ENCODE measurements around the gene CHRNA4. TPM values are rescaled to one million over a fixed set of nuclear protein-coding genes. Genes with fewer than 3 reads are reported as not detected.

Gene CHRNA4
- polyA plus RNA-seq, 1 experiment, result not detected

GRCh38 chr20:63367446-63368055 lies 6.4 kb upstream of the CHRNA4 start:
- no peak for DNase-seq (ENCODE audit: low read depth, low spot score)
- no peak for TF ChIP-seq CTCF (IDR thresholded peaks at IDR 0.05; ENCODE audit: low read depth, low read length)
- no peak overlapping the region for H3K4me3 ChIP-seq (ENCODE audit: low read depth, low read length)
- H3K9me3 ChIP-seq (ENCODE audit: control insufficient read depth, insufficient read depth, low read length), result no peaks in the 10 kb centered on the region; the same call in 1 of the 2 replicates
- H3K27ac ChIP-seq (ENCODE audit: low read depth, low read length), result no peak overlapping the region
- ChIA-PET POLR2A (no interaction called here), CTCF (no interaction called here)
- peaks cover 14% of the 10 kb centered on the region for H3K27me3 ChIP-seq (ENCODE audit: control insufficient read depth, insufficient read depth, low read length)

GRCh38 chr20:63366390-63367365 lies 5.5 kb upstream of the CHRNA4 start:
- Histone ChIP-seq H3K4me3 (ENCODE audit: low read depth, low read length) (no peak overlapping the region), H3K27ac (ENCODE audit: low read depth, low read length) (no peak overlapping the region), H3K9me3 (ENCODE audit: control insufficient read depth, insufficient read depth, low read length) (peaks cover 2% of the 10 kb centered on the region; the same call in 1 of the 2 replicates), H3K27me3 (ENCODE audit: control insufficient read depth, insufficient read depth, low read length) (peaks cover 18% of the 10 kb centered on the region)
- POLR2A ChIA-PET, result no interaction called here
- CTCF ChIA-PET, result no interaction called here
- TF ChIP-seq CTCF (IDR thresholded peaks at IDR 0.05; ENCODE audit: low read depth, low read length), result no peak
- no peak for DNase-seq (ENCODE audit: low read depth, low spot score)

GRCh38 chr20:63365601-63366389 lies 4.6 kb upstream of the CHRNA4 start:
- no peak for TF ChIP-seq CTCF (IDR thresholded peaks at IDR 0.05; ENCODE audit: low read depth, low read length)
- no peak for DNase-seq (ENCODE audit: low read depth, low spot score)
- CTCF ChIA-PET, result no interaction called here
- POLR2A ChIA-PET, result no interaction called here
- peaks cover 5% of the 10 kb centered on the region; the same call in 1 of the 2 replicates for H3K9me3 ChIP-seq (ENCODE audit: control insufficient read depth, insufficient read depth, low read length)
- H3K4me3 ChIP-seq (ENCODE audit: low read depth, low read length), result no peak overlapping the region
- H3K27ac ChIP-seq (ENCODE audit: low read depth, low read length), result no peak overlapping the region
- H3K27me3 ChIP-seq (ENCODE audit: control insufficient read depth, insufficient read depth, low read length), result peaks cover 14% of the 10 kb centered on the region

- no peak for TF ChIP-seq CTCF (IDR thresholded peaks at IDR 0.05; ENCODE audit: low read depth, low read length)
- peaks cover 14% of the 10 kb centered on the region for H3K27me3 ChIP-seq (ENCODE audit: control insufficient read depth, insufficient read depth, low read length)
- no peak overlapping the region for H3K27ac ChIP-seq (ENCODE audit: low read depth, low read length)
- DNase-seq (ENCODE audit: low read depth, low spot score), result no peak
- H3K9me3 ChIP-seq (ENCODE audit: control insufficient read depth, insufficient read depth, low read length), result peaks cover 5% of the 10 kb centered on the region; the same call in 1 of the 2 replicates
- POLR2A ChIA-PET, result no interaction called here
- CTCF ChIA-PET, result no interaction called here
- no peak overlapping the region for H3K4me3 ChIP-seq (ENCODE audit: low read depth, low read length)
Observed at GRCh38 chr20:63364801-63365585, 3.8 kb upstream of the CHRNA4 start.
